ENCODE data around the gene CSNK1D. TPM values are rescaled to one million over a fixed set of nuclear protein-coding genes. Genes with fewer than 3 reads are reported as not detected.

Gene CSNK1D
- total and polyA plus RNA-seq, 10 of the 15 experiments (the other 5 are each of a cell fraction or from before 2014, with no cell fraction given) = 5.7 to 105 (median 58.1) TPM

GRCh38 chr17:82228842-82229697 is 44.4 kb downstream of the CSNK1D start, which contains the start of gene SLC16A3 (continued):
- TF ChIP-seq ZBTB11 (CRISPR knock-in tag; IDR thresholded peaks at IDR 0.05) = 0 out of 2 replicates have a peak, but pooled peaks have one; percentile 10
- TF ChIP-seq HCFC1 (IDR thresholded peaks at IDR 0.05; ENCODE audit: low read length) = no peak
- TF ChIP-seq POU2F2 (IDR thresholded peaks at IDR 0.05; ENCODE audit: borderline replicate concordance, low read depth, low read length) = peak; percentile 87; the same call in 2 of the 3 replicates
- no peak for TF ChIP-seq FOXK2 (IDR thresholded peaks at IDR 0.05)
- no peak for TF ChIP-seq RFX5 (IDR thresholded peaks at IDR 0.05; ENCODE audit: low read depth, low read length)
- TF ChIP-seq YY1 (IDR thresholded peaks at IDR 0.05; ENCODE audit: low read depth, low read length) = 0 out of 2 replicates have a peak, but pooled peaks have one; percentile 15
- TF ChIP-seq, protein P1, sequence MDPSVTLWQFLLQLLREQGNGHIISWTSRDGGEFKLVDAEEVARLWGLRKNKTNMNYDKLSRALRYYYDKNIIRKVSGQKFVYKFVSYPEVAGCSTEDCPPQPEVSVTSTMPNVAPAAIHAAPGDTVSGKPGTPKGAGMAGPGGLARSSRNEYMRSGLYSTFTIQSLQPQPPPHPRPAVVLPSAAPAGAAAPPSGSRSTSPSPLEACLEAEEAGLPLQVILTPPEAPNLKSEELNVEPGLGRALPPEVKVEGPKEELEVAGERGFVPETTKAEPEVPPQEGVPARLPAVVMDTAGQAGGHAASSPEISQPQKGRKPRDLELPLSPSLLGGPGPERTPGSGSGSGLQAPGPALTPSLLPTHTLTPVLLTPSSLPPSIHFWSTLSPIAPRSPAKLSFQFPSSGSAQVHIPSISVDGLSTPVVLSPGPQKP (IDR thresholded peaks at IDR 0.05; ENCODE audit: low read depth, low read length) = no peak
- peak in 1 of 2 experiments; percentile 76; a peak in 1 of 3 replicates for TF ChIP-seq EGR1 (IDR thresholded peaks at IDR 0.05; ENCODE audit: borderline replicate concordance in 1 of 2, low read depth in 2 of 2, low read length in 2 of 2)
- TF ChIP-seq BACH1 (IDR thresholded peaks at IDR 0.05; ENCODE audit: borderline replicate concordance) = peak; percentile 96
- TF ChIP-seq MXI1 (IDR thresholded peaks at IDR 0.05; ENCODE audit: low read depth, low read length) = 0 out of 2 replicates have a peak, but pooled peaks have one; percentile 46
- TF ChIP-seq, protein P2, sequence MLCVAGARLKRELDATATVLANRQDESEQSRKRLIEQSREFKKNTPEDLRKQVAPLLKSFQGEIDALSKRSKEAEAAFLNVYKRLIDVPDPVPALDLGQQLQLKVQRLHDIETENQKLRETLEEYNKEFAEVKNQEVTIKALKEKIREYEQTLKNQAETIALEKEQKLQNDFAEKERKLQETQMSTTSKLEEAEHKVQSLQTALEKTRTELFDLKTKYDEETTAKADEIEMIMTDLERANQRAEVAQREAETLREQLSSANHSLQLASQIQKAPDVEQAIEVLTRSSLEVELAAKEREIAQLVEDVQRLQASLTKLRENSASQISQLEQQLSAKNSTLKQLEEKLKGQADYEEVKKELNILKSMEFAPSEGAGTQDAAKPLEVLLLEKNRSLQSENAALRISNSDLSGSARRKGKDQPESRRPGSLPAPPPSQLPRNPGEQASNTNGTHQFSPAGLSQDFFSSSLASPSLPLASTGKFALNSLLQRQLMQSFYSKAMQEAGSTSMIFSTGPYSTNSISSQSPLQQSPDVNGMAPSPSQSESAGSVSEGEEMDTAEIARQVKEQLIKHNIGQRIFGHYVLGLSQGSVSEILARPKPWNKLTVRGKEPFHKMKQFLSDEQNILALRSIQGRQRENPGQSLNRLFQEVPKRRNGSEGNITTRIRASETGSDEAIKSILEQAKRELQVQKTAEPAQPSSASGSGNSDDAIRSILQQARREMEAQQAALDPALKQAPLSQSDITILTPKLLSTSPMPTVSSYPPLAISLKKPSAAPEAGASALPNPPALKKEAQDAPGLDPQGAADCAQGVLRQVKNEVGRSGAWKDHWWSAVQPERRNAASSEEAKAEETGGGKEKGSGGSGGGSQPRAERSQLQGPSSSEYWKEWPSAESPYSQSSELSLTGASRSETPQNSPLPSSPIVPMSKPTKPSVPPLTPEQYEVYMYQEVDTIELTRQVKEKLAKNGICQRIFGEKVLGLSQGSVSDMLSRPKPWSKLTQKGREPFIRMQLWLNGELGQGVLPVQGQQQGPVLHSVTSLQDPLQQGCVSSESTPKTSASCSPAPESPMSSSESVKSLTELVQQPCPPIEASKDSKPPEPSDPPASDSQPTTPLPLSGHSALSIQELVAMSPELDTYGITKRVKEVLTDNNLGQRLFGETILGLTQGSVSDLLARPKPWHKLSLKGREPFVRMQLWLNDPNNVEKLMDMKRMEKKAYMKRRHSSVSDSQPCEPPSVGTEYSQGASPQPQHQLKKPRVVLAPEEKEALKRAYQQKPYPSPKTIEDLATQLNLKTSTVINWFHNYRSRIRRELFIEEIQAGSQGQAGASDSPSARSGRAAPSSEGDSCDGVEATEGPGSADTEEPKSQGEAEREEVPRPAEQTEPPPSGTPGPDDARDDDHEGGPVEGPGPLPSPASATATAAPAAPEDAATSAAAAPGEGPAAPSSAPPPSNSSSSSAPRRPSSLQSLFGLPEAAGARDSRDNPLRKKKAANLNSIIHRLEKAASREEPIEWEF (IDR thresholded peaks at IDR 0.05; ENCODE audit: insufficient replicate concordance, low read depth, low read length) = no peak
- no peak for TF ChIP-seq PAX8 (IDR thresholded peaks at IDR 0.05)
- TF ChIP-seq BHLHE40 (IDR thresholded peaks at IDR 0.05; ENCODE audit: borderline replicate concordance in 1 of 2, low read depth in 2 of 2, low read length in 1 of 2) = peak in 1 of 2 experiments; percentile 79; a peak in 3 of 4 replicates
- TF ChIP-seq, protein P3, sequence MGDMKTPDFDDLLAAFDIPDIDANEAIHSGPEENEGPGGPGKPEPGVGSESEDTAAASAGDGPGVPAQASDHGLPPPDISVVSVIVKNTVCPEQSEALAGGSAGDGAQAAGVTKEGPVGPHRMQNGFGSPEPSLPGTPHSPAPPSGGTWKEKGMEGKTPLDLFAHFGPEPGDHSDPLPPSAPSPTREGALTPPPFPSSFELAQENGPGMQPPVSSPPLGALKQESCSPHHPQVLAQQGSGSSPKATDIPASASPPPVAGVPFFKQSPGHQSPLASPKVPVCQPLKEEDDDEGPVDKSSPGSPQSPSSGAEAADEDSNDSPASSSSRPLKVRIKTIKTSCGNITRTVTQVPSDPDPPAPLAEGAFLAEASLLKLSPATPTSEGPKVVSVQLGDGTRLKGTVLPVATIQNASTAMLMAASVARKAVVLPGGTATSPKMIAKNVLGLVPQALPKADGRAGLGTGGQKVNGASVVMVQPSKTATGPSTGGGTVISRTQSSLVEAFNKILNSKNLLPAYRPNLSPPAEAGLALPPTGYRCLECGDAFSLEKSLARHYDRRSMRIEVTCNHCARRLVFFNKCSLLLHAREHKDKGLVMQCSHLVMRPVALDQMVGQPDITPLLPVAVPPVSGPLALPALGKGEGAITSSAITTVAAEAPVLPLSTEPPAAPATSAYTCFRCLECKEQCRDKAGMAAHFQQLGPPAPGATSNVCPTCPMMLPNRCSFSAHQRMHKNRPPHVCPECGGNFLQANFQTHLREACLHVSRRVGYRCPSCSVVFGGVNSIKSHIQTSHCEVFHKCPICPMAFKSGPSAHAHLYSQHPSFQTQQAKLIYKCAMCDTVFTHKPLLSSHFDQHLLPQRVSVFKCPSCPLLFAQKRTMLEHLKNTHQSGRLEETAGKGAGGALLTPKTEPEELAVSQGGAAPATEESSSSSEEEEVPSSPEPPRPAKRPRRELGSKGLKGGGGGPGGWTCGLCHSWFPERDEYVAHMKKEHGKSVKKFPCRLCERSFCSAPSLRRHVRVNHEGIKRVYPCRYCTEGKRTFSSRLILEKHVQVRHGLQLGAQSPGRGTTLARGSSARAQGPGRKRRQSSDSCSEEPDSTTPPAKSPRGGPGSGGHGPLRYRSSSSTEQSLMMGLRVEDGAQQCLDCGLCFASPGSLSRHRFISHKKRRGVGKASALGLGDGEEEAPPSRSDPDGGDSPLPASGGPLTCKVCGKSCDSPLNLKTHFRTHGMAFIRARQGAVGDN (IDR thresholded peaks at IDR 0.05) = peak; percentile 84

All from GM12878 (cell line).